ENCODE data around the gene SLC19A1. TPM values are rescaled to one million over a fixed set of nuclear protein-coding genes. Genes with fewer than 3 reads are reported as not detected.
A peak's percentile ranks its signal among the peaks of the same experiment; 100 is the strongest.

Gene SLC19A1
- total RNA-seq, 1 donor from 2014 or later = 5.2 TPM

DNA sequence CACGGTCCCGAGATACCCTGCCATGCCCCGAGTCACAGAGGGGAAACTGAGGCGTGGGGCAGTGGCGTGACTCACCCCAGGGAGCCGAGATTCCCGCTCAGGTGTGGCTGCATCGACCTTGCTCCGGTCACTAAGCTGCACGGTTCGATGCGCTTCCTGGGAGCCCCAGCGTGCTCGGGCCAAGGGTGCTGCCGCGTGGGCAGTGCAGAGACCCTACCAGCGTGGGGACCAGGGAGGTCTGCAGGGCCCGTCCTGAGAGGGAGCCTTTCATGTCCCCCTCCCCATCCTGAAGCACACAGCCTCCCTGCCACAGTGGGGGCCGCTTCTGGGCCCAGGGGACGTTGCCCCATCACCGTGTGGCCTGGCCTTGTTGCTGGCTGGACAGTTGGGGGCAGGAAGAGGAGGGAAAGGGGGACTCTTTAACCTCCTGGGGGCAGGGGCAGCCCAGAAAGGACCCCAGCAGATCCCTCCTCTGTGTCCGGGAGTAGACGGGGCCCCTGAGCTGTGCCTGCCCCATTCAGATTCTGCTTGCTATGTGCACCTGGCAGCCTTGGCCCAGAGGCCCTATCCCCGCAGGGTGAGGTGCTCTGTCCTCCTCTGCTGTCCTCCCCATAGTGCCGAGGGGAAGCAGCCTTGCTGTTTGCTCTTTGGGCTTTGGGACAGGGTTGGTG, 84.9 kb downstream of the SLC19A1 start:
- no peak for DNase-seq (ENCODE audit: low read depth)

DNA sequence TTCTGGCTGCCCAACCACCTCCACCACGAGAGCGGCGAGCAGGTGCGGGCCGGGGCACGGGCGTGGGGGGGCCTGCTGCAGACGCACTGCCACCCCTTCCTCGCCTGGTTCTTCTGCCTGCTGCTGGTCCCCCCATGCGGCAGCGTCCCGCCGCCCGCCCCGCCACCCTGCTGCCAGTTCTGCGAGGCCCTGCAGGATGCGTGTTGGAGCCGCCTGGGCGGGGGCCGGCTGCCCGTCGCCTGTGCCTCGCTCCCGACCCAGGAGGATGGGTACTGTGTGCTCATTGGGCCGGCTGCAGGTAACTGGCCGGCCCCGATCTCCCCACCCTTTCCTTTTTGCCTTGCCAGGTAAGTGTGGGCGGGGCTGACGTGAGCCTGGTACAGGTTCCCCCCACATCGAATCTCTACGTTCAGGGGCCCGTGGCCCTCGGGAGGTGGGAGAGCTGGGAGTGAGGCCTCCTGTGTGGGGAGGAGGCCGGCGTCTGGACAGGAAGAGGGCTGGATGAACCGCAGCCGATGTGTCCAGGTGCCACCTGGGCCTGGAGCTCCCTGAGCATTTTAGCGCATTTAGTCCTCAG, 85.6 kb downstream of the SLC19A1 start:
- no peak for DNase-seq (ENCODE audit: low read depth)

DNA sequence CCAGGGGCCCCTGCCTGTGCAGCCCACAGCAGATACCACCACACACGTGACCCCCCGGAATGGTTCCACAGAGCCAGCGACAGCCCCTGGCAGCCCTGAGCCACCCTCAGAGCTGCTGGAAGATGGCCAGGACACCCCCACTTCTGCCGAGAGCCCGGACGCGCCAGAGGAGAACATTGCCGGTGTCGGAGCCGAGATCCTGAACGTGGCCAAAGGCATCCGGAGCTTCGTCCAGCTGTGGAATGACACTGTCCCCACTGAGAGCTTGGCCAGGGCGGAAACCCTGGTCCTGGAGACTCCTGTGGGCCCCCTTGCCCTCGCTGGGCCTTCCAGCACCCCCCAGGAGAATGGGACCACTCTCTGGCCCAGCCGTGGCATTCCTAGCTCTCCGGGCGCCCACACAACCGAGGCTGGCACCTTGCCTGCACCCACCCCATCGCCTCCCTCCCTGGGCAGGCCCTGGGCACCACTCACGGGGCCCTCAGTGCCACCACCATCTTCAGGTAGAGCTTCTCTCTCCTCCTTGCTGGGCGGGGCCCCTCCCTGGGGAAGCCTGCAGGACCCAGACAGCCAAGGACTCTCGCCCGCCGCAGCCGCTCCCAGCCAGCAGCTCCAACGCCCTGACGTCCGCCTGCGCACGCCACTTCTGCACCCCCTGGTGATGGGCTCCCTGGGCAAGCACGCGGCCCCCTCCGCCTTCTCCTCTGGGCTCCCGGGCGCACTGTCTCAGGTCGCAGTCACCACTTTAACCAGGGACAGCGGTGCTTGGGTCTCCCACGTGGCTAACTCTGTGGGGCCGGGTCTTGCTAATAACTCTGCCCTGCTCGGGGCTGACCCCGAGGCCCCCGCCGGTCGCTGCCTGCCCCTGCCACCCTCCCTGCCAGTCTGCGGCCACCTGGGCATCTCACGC, 86.3 kb downstream of the SLC19A1 start:
- DNase-seq (ENCODE audit: low read depth) = no peak

DNA sequence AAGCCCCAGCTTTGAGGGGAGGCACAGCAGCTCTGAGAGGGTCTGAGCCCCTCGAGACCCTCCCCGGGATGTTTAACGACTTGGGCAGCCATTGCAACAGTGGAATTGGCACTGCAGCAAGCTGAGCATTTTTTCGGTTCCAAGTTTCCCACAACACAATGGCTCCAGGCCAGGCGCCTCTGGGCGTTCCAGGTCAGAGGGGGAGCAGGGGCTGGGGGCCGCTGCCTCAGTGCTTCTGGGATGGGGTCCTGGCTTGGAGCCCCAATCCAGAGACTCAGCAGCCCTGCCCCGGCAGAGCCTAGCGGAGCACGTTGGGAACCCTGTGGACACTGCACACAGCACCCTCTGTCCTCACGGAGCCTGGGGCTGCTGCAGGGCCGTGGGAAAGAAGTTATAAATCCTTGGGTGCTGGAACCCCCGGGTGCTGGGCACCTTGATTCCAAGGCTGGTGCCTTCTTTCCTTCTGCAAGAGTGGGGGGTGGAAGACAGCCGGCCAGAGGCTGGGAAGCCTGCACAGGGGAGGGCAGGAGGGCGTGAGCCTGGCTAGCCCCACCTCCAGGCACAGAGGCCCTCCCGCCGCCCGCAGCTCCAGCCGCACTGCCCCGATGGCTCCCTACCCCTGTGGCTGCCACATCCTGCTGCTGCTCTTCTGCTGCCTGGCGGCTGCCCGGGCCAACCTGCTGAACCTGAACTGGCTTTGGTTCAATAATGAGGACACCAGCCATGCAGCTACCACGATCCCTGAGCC, 87.1 kb downstream of the SLC19A1 start:
- DNase-seq (ENCODE audit: low read depth) = peak; percentile 42

DNA sequence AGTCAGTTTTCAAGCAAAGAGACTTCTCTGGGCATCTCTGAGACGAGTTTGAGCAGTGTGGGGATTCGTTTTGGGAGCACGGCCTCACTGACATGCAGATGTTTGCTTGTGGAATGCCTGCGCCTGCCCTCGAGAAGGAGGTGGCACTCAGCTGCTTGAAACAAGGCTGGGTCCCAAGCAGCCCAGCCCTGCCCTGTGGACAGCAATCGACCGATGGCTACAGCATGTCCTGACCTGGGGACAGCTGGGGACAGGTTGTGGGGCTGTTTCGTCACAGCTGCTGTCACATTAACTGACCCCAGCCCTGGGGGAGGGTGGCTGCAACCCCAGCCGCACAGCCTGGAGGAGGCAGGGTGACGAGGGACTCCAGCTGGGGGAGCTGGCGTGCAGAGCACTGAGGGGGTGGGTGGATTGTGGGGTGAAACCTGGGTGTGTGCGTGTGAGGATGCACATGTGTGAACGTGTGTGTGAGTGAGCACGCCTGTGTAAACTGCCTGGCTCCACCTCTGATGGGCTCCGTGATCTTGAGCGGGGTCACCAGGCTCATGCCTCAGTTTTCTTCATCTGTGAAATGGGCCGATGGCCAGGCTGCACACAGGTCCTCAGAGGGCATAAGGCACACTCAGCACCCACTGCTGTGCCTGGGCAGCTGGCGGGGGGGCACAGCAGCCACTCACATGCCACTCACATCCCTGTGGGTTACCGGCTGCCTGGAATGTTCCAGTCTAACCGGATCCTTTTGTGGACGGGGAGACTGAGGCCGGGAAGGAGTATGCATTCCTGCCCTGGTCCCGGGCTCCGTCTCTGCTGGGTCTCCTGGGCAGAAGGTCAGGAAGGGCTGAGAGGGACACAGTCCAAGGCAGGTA, 87.9 kb downstream of the SLC19A1 start:
- DNase-seq (ENCODE audit: low read depth) = peak; percentile 19

DNA sequence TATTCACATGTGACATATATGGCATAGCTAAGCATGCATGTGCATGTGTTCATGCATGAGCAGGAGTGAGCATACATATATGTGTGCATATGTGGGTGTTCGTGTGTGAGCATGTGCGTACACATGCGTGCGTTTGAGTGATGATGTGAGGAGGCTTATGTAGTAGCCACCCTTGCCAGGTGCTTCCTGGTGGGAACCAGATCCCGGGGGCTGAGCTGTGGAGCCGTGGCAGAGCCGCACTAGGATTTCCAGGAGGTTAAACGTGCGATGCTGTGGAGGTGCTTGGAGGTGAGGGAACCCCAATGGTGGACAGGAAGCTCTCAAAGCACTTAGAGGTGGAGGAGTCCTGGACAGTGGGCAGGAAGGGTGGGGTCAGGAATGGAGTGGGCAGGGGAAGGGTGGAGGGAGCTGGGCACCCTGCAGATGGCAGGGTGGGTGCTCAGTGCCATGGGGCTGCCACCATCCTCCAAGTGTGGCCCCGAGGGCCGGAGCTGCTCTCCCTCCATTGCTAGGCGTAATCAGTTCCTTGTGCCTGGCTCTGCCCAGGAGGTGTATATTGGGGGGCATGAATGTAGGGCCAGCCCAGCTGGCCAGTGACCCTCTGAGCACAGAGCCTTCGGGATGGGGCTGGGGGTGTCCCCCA, 88.8 kb downstream of the SLC19A1 start:
- DNase-seq (ENCODE audit: low read depth) = no peak

DNA sequence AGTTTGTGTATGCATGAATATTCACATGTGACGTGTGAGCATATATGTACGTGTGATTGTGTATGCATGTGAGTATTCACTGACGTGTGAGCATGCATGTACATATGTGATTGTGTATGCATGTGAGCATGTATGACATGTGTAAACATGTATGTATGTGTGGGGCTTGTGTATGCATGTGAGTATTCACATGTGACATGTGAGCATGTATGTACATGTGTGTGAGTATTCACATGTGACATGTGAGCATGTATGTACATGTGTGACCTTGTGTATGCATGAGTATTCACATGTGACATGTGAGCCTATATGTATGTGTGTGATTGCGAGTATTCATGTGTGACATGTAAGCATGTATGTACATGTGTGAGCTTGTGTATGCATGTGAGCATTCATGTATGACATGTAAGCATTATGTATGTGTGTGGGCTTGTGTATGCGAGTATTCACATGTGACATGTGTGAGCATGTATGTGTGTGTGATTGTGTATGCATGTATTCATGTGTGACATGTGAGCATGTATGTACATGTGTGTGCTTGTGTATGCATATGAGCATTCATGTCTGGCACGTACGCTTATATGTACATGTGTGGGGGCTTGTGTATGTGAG, 89.4 kb downstream of the SLC19A1 start:
- no peak for DNase-seq (ENCODE audit: low read depth)

DNA sequence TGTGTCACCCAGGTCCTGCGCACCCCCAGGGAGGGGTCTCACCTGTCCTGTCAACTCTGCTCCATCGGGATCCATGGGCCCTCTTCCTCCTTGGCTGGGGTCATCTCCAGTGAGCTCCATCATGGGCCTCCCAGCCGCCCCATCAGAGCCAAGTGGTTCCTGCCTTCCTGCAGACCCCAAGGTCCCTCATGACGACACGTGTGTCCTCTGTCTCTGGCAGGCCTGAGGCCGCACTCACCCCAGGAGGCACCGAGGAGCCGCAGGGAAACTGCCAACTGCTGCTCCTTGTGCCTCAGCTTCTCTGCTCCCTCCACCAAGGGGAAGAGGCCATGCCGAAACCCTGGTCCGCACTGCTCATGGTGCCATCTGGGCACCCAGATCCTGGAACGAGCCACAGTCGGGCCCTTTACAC, 90.5 kb downstream of the SLC19A1 start:
- no peak for DNase-seq (ENCODE audit: low read depth)

DNA sequence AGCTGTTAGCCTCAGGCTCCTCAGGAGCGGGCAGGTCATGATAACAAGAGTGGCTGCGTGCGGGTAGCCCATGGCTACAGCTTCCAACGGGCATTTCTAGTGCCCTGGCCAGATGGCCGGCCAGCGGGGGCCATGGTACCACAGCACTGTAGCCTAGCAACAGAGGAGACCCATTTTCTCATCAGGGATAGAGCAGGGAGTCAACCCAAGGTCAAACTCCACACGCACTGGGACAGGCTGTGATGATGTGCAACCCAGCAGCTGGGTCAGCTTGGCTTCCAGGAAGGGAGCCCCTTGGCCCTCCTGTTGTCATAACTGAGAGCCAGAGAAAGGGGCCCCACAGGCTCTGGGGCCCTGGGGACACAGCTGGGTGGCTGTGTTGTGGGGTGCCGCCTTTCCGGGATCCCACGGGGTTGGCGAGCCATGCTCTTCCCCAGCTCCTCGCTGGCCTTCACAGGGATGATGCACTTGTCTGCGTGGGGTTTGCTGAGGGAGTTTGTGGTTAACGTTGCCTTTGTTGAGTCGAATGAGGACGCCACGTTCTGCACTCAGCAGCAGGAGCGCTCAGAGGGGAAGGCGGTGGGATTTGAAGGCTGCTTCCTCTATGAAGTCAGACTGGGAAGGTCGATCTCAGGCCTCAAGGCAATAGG, 91.0 kb downstream of the SLC19A1 start:
- DNase-seq (ENCODE audit: low read depth) = no peak

DNA sequence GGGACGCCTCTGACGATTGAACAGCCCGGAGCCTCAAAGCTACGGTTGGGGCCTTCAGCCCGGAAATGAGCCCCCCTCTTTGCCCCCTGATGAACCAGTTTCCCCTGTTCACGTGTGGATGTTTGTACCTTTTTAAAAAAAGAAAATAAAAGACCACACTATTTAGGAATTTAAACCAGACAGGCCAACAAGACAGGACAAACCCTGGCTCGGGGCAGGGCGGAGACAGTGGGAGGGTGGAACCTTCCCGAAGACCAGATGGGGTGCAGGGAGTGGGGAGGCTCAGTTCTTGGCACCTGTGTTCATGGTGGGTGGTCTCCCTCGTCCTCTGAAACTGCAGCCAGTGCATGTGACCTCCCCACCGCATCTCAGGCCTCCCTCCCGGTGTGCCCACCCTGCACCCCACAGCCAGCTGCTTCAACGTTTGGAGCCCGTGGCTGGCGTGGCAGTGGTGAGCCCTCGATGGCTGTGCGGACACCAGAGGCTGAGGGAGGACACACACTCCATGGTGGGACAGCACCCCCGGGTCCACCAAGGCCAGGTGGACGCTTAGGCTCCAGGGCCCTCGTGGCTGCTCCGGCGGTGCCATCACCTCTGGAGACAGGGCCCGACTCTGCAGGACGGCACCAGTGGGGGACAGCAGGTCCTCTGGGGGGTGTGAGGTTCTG, 91.7 kb downstream of the SLC19A1 start:
- no peak for DNase-seq (ENCODE audit: low read depth)

DNA sequence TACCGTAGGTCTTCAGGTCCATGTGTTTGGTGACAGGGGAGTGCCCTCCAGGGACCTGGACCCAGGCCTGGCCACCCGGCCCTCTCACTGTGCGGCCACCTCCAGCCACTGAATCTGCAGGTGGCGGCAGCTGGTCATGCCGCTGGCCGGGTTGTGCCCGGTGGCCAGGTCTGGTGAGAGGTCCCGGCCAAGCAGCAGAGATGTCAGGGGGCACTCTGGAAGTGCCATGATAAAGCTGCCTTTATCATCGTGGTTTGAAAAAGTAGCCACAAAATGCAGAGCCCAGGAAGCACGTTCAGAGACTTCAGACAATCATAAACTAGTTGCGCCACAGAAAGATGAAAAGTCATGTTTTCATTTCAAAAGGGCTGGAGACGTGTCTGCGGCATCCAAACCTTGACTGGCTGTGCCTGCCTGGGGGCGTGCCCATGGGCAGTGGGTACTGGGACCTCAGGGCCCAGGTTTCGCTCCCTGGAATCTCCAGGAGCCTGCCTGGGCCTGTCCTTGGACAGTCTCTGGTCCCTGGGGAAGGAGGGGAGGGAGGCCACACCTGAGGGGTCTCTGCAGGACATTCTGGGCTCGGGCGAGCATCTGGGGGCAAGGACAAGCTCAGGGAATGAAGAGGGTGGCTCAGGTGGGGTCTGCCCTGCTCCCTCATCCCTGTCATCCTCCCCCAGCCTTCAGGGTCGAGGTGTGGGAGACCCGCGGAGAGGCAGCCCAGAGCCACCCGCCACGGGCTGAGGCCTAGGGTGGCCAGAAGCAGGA, 92.4 kb downstream of the SLC19A1 start:
- DNase-seq (ENCODE audit: low read depth) = no peak

DNA sequence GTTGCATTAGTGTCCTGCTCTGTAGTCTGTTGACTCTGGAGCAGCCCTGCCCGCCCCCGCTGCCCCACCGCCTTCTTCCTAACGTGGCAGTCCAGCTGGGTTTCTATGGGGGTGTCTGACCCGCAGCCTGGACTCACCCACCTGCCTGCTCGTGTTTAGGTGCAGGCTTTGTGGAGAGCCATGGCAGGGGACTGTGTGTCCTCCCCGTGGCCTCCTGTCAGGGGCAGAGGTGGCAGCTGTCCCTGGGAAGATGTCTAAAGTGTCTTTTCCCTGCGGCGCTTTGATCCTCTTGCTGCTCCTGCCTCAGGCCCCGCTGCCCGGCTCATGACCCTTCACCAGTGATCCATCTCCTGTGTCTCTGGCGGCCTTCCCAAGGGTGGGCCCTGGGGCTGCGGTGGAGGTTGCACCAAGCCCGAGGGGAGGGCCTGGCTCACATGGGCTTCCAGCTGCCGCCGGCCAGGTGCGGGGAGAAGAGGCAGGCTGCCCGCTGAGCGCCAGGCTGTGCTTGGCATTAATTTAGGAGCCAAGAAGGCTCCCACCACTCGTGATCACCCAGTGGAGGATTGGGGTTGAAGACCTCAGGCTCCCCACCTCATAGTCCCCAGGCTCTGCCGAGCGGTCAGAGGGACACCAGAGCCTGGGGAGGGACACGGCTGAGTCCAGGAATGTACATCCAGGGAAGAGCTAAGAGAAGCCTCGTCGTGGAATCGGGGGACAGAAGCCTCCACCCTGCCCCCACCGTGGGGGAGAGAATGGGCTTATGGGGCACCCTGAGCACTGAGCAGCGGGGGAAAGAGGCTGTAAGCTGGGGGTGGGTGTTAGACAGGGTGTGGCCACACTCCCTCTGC, 93.2 kb downstream of the SLC19A1 start:
- peak; percentile 20 for DNase-seq (ENCODE audit: low read depth)

DNA sequence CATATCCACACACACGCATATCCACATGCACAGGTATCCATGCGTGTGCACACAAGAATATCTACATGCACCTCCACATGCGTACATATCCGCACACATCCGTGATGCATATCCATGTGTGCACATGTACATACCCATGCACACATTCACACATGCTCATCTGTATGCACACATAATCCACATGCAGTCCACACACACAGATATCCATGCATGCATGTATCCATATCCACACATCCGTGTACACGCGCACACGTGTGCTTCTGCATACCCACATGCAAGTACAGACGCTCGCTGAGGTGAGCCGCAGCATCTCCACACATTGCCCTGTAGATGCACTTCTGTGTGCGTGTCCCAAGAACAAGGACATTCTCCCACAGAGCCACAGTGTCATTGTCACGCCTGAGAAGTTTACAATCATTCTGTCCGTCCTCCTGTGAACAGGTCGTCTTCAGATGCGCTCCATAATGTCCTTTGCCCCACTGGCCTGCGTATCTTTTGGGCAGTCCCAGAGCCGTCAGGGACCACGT, 93.9 kb downstream of the SLC19A1 start:
- DNase-seq (ENCODE audit: low read depth) = no peak

Data from myocyte (in vitro differentiated cells).